Activated B cell treated with CpG ODN at 0.5 μM for 24 hours (primary cell): Measurements from ENCODE around the gene CFAP73. TPM values are rescaled to one million over a fixed set of nuclear protein-coding genes. Genes with fewer than 3 reads are reported as not detected.

ENCODE experiments used
- ATAC-seq: fragments of 200-7000 bp; cut with Tn5 transposase; one replicate; pipeline ENCODE4 v1.10.0; 2021; ENCODE audit warnings: low read depth, mild to moderate bottlenecking, moderate library complexity
- CTCF ChIA-PET: fragments of 350-600 bp; sonication (Branson Sonifier 250); formaldehyde crosslinking; loops from one replicate; lab custom pipeline; 2021; ENCODE audit warnings: antibody characterized with exemption; lab: Charles Lee
- POLR2A ChIA-PET: fragments of 350-600 bp; sonication (Branson Sonifier 250); formaldehyde crosslinking; loops from one replicate; lab custom pipeline; 2021; ENCODE audit warnings: antibody characterized with exemption; lab: Charles Lee
- DNase-seq: peaks from one replicate; pipeline ENCODE4 v3.0.0; 2022
- H3K27ac Mint-ChIP-seq: one replicate; pipeline ENCODE4 v1.8.0; 2020; ENCODE audit warnings: mixed read lengths
- H3K27me3 Mint-ChIP-seq: one replicate; pipeline ENCODE4 v1.8.0; 2021; ENCODE audit warnings: mixed read lengths
- H3K36me3 Mint-ChIP-seq: one replicate; pipeline ENCODE4 v1.8.0; 2021; ENCODE audit warnings: low read depth, mixed read lengths
- H3K4me1 Mint-ChIP-seq: one replicate; pipeline ENCODE4 v1.8.0; 2021; ENCODE audit warnings: mixed read lengths
- H3K4me3 Mint-ChIP-seq: one replicate; pipeline ENCODE4 v1.8.0; 2020; ENCODE audit warnings: mild to moderate bottlenecking, mixed read lengths
- H3K9me3 Mint-ChIP-seq: one replicate; pipeline ENCODE4 v1.8.0; 2020; ENCODE audit warnings: mixed read lengths
- intact Hi-C: fragments of 100-400 bp; cut with micrococcal nuclease; formaldehyde crosslinking; loops from one replicate; pipeline ENCODE4 v1.15.1; 2024
- total RNA-seq: library from RNA; stranded (reverse); gene quantifications from 2 replicates; pipeline ENCODE4 v1.2.3, GENCODE V29; 2022
- TF ChIP-seq, protein P1 (sequence below): fragments of 200-600 bp; IDR thresholded peaks from one replicate; pipeline ENCODE4 v1.8.0; 2022; ENCODE audit warnings: antibody characterized with exemption, mild to moderate bottlenecking

The CFAP73 gene
- total RNA-seq, 1 donor from 2014 or later = 1.1 TPM

- DNase-seq (no peak), ATAC-seq (no peak)
- Mint-ChIP-seq H3K27ac (peak overlapping the region; percentile 64), H3K36me3 (peaks cover 85% of the 10 kb centered on the region), H3K4me1 (peaks cover 32% of the 10 kb centered on the region), H3K4me3 (no peak overlapping the region), H3K27me3 (no peaks in the 10 kb centered on the region), H3K9me3 (no peaks in the 10 kb centered on the region)
- intact Hi-C loops = no loop called here
- TF ChIP-seq, protein P1, sequence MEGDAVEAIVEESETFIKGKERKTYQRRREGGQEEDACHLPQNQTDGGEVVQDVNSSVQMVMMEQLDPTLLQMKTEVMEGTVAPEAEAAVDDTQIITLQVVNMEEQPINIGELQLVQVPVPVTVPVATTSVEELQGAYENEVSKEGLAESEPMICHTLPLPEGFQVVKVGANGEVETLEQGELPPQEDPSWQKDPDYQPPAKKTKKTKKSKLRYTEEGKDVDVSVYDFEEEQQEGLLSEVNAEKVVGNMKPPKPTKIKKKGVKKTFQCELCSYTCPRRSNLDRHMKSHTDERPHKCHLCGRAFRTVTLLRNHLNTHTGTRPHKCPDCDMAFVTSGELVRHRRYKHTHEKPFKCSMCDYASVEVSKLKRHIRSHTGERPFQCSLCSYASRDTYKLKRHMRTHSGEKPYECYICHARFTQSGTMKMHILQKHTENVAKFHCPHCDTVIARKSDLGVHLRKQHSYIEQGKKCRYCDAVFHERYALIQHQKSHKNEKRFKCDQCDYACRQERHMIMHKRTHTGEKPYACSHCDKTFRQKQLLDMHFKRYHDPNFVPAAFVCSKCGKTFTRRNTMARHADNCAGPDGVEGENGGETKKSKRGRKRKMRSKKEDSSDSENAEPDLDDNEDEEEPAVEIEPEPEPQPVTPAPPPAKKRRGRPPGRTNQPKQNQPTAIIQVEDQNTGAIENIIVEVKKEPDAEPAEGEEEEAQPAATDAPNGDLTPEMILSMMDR = no peak
- CTCF ChIA-PET = interaction anchor here (0.9 to 3.0 kb wide), 6 partner anchors 12 to 179 kb away, joined by 4 to 35 read pairs (median 12); no protein-coding TSS in a partner anchor
- POLR2A ChIA-PET = interaction anchor here (0.9 to 3.0 kb wide), 5 partner anchors 13 to 124 kb away, joined by 3 to 15 read pairs (median 8); partner anchors contain the start of genes DDX54 and RITA1
Observed at GRCh38 chr12:113172185-113172584, 22.7 kb downstream of the CFAP73 start.

DNA sequence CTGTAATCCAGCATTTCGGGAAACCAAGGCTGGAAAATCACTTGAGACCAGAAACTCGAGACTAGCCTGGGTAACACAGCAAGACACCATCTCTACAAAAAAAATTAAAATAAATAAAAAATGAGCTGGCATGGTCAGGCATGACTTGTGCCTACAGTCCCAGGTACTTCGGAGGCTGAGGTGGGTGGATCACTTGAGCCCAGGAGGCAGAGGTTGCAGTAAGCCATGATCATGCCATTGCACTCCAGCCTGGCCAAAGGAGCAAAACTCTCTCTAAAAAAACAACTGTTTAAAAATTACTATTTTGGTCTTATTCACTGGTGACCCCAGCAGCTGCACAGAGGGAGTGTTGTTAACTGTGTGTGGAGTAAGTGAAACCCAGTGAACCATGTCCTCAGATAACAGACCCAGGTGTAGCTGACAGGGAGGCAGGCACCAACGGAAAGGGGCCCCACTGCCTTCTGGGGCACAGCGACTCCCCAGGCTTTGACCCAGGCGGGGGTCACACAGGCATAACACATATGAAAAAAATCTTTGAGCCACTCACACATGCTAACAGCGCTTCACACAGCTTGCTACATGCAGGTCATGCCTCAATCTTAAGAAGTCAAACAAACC is 23.7 kb downstream of the CFAP73 start:
- Mint-ChIP-seq H3K4me1 (peaks cover 32% of the 10 kb centered on the region), H3K9me3 (no peaks in the 10 kb centered on the region), H3K36me3 (peaks cover 87% of the 10 kb centered on the region), H3K27me3 (no peaks in the 10 kb centered on the region), H3K4me3 (no peak overlapping the region), H3K27ac (no peak overlapping the region)
- TF ChIP-seq, protein P1 = no peak
- intact Hi-C loops = no loop called here
- no peak for DNase-seq
- peak; percentile 41 for ATAC-seq
- ChIA-PET CTCF (interaction anchor here (0.9 to 3.8 kb wide), 15 partner anchors 8 to 273 kb away, joined by 3 to 35 read pairs (median 7); partner anchors contain the start of genes DDX54 and RITA1), POLR2A (interaction anchor here (0.6 to 3.0 kb wide), 12 partner anchors 12 to 1279 kb away, joined by 3 to 15 read pairs (median 4); partner anchors contain the start of genes DDX54 and RITA1)

- Mint-ChIP-seq H3K4me3 (no peak overlapping the region), H3K27me3 (no peaks in the 10 kb centered on the region), H3K27ac (no peak overlapping the region), H3K4me1 (peaks cover 32% of the 10 kb centered on the region), H3K9me3 (no peaks in the 10 kb centered on the region), H3K36me3 (peaks cover 88% of the 10 kb centered on the region)
- peak; percentile 81 for ATAC-seq
- intact Hi-C loops = loop anchor here (1.0 to 2.0 kb wide), 6 partner anchors 22 to 274 kb away; no protein-coding TSS in a partner anchor
- TF ChIP-seq, protein P1 = peak; percentile 95
- ChIA-PET POLR2A (interaction anchor here (0.6 to 3.0 kb wide), 7 partner anchors 10 to 241 kb away, joined by 3 to 15 read pairs (median 5); partner anchors contain the start of genes DDX54 and RITA1), CTCF (interaction anchor here (0.6 to 3.8 kb wide), 30 partner anchors 9 to 274 kb away, joined by 3 to 35 read pairs (median 4); partner anchors contain the start of genes DDX54, OAS2 and RITA1)
- DNase-seq = peak; percentile 78
Observed at GRCh38 chr12:113174461-113175384, 25.2 kb downstream of the CFAP73 start.

GRCh38 chr12:113179023-113179422 is 29.5 kb downstream of the CFAP73 start:
- Mint-ChIP-seq H3K36me3 (peaks cover 72% of the 10 kb centered on the region), H3K4me1 (peaks cover 15% of the 10 kb centered on the region), H3K9me3 (no peaks in the 10 kb centered on the region), H3K27ac (no peak overlapping the region), H3K4me3 (no peak overlapping the region), H3K27me3 (no peaks in the 10 kb centered on the region)
- ChIA-PET POLR2A (no interaction called here), CTCF (no interaction called here)
- ATAC-seq (no peak), DNase-seq (no peak)
- TF ChIP-seq, protein P1 = no peak
- intact Hi-C loops = no loop called here
